Natural killer cell (primary cell): Measurements from ENCODE around the gene KCNK16. TPM values are rescaled to one million over a fixed set of nuclear protein-coding genes. Genes with fewer than 3 reads are reported as not detected.

Experiments used
- ATAC-seq, 3 donors: fragments of 150-1000 bp in 2 of 3; fragments of 200-7000 bp in 1 of 3; cut with Tn5 transposase; 1 replicate in 1 of 3; 2 replicates in 2 of 3; pipeline ENCODE4 v1.10.0; 2021; ENCODE audit warnings: mild to moderate bottlenecking in 2 of 3, moderate library complexity in 2 of 3
- DNase-seq, 2 donors: peaks; one replicate each; pipeline versions ENCODE4 v3.0.0 to v3.0.0-alpha.2; 2013 to 2021; ENCODE audit warnings: mixed read lengths in 1 of 2
- H3K27ac ChIP-seq: one replicate; pipeline ENCODE4 v1.5.1; 2013; ENCODE audit warnings: mild to moderate bottlenecking, low read length
- H3K27me3 ChIP-seq: one replicate; pipeline ENCODE4 v1.6.1; 2013; ENCODE audit warnings: low read length; ENCODE audit not compliant: control insufficient read depth, insufficient read depth
- H3K36me3 ChIP-seq: one replicate; pipeline ENCODE4 v1.6.1; 2013; ENCODE audit warnings: low read length; ENCODE audit not compliant: control insufficient read depth, insufficient read depth
- H3K4me1 ChIP-seq: one replicate; pipeline ENCODE4 v1.6.1; 2013; ENCODE audit warnings: low read length; ENCODE audit not compliant: control insufficient read depth, insufficient read depth
- H3K4me3 ChIP-seq: one replicate; pipeline ENCODE4 v1.5.1; 2013; ENCODE audit warnings: low read length
- H3K9me3 ChIP-seq: one replicate; pipeline ENCODE4 v1.6.1; 2013; ENCODE audit warnings: low read length; ENCODE audit not compliant: control insufficient read depth, insufficient read depth
- H3K27ac Mint-ChIP-seq, 2 donors: one replicate each; pipeline ENCODE4 v1.8.0; 2022; ENCODE audit warnings: mild to moderate bottlenecking in 2 of 2, mixed read lengths in 2 of 2, moderate library complexity in 1 of 2
- H3K27me3 Mint-ChIP-seq, 2 donors: one replicate each; pipeline ENCODE4 v1.8.0; 2022; ENCODE audit warnings: low read depth in 2 of 2, mixed read lengths in 2 of 2
- H3K36me3 Mint-ChIP-seq: one replicate; pipeline ENCODE4 v1.8.0; 2022; ENCODE audit warnings: mixed read lengths
- H3K4me1 Mint-ChIP-seq, 2 donors: one replicate each; pipeline ENCODE4 v1.8.0; 2022; ENCODE audit warnings: mixed read lengths in 2 of 2
- H3K4me3 Mint-ChIP-seq: one replicate; pipeline ENCODE4 v1.8.0; 2022; ENCODE audit warnings: mild to moderate bottlenecking, moderate library complexity, mixed read lengths
- H3K9me3 Mint-ChIP-seq, 2 donors: one replicate each; pipeline ENCODE4 v1.8.0; 2022; ENCODE audit warnings: mixed read lengths in 2 of 2
- CTCF ChIP-seq: fragments of 200-600 bp; IDR thresholded peaks from one replicate; pipeline ENCODE4 v1.8.0; 2022; ENCODE audit warnings: antibody characterized with exemption
- WGBS: methylation state at CpG from one replicate; pipeline ENCODE4 v1.1.7; 2013; ENCODE audit warnings: missing lambda C conversion rate; ENCODE audit not compliant: insufficient coverage; 5-methylcytosine and 5-hydroxymethylcytosine counted together
- intact Hi-C: fragments of 100-400 bp; cut with micrococcal nuclease; formaldehyde crosslinking; loops from one replicate; pipeline ENCODE4 v1.14.2; 2022
- total RNA-seq, 4 donors: library from RNA; stranded (reverse); fragments of 120-200 nt in 1 of 4; gene quantifications; one replicate each; pipeline versions ENCODE4 v1.2.3 to v1.2.4, GENCODE V29; 2013 to 2022

Gene KCNK16
- total RNA-seq, 3 donors from 2014 or later (not counting 1 experiment from before 2014, with no cell fraction given) = not detected

- no peaks in the 10 kb centered on the region for H3K36me3 Mint-ChIP-seq
- no peak overlapping the region for H3K27ac Mint-ChIP-seq
- DNase-seq = no peak
- Histone ChIP-seq H3K27me3 (no peaks in the 10 kb centered on the region), H3K36me3 (no peaks in the 10 kb centered on the region), H3K27ac (no peak overlapping the region), H3K4me1 (peaks cover 36% of the 10 kb centered on the region), H3K9me3 (no peaks in the 10 kb centered on the region), H3K4me3 (no peak overlapping the region)
- 91% methylated on average over 7 of the region's 7 CpGs for WGBS
- peaks cover 0 to 9% of the 10 kb centered on the region in 2 donors for H3K27me3 Mint-ChIP-seq
- no peaks in the 10 kb centered on the region for H3K9me3 Mint-ChIP-seq
- no peak for TF ChIP-seq CTCF
- H3K4me3 Mint-ChIP-seq = peak overlapping the region; percentile 13
- H3K4me1 Mint-ChIP-seq = peaks cover 47 to 48% of the 10 kb centered on the region in 2 donors
- no peak for ATAC-seq
- intact Hi-C loops = no loop called here
These were observed 11.3 kb upstream of the KCNK16 start for GRCh38 chr6:39333644-39334438.

GRCh38 chr6:39330476-39330875 lies 8.0 kb upstream of the KCNK16 start:
- Mint-ChIP-seq H3K27ac (no peak overlapping the region), H3K36me3 (no peaks in the 10 kb centered on the region), H3K4me1 (peaks cover 13 to 14% of the 10 kb centered on the region in 2 donors), H3K27me3 (peaks cover 0 to 12% of the 10 kb centered on the region in 2 donors), H3K4me3 (no peak overlapping the region), H3K9me3 (no peaks in the 10 kb centered on the region)
- ATAC-seq (no peak), DNase-seq (no peak)
- no peak overlapping the region for H3K4me3 ChIP-seq
- no peaks in the 10 kb centered on the region for H3K9me3 ChIP-seq
- TF ChIP-seq CTCF = no peak
- intact Hi-C loops = no loop called here
- WGBS = 52% methylated on average over 2 of the region's 3 CpGs
- H3K4me1 ChIP-seq = peaks cover 12% of the 10 kb centered on the region
- H3K36me3 ChIP-seq = no peaks in the 10 kb centered on the region
- H3K27ac ChIP-seq = no peak overlapping the region
- no peaks in the 10 kb centered on the region for H3K27me3 ChIP-seq

- WGBS = 80% methylated on average over 3 of the region's 3 CpGs
- Mint-ChIP-seq H3K4me1 (peaks cover 10 to 11% of the 10 kb centered on the region in 2 donors), H3K27ac (no peak overlapping the region), H3K27me3 (peaks cover 0 to 12% of the 10 kb centered on the region in 2 donors), H3K9me3 (no peaks in the 10 kb centered on the region), H3K4me3 (no peak overlapping the region), H3K36me3 (no peaks in the 10 kb centered on the region)
- Histone ChIP-seq H3K27me3 (no peaks in the 10 kb centered on the region), H3K9me3 (no peaks in the 10 kb centered on the region), H3K36me3 (no peaks in the 10 kb centered on the region), H3K27ac (no peak overlapping the region), H3K4me3 (no peak overlapping the region), H3K4me1 (peaks cover 8% of the 10 kb centered on the region)
- peak in 1 of 2 donors; percentile 14 for DNase-seq
- no peak for TF ChIP-seq CTCF
- no peak for ATAC-seq
- intact Hi-C loops = no loop called here
These were observed 7.6 kb upstream of the KCNK16 start for GRCh38 chr6:39330057-39330456.
